GM23248 (cell line): ENCODE results near the gene DAAM1. TPM values are rescaled to one million over a fixed set of nuclear protein-coding genes. Genes with fewer than 3 reads are reported as not detected.

ENCODE experiments used
- DNase-seq: peaks from one replicate; pipeline ENCODE4 v3.0.0-alpha.2; 2015
- H2AFZ ChIP-seq: fragments of 200-600 bp; sonication (generic); 2 replicates; pipeline ENCODE4 v1.6.1; 2016; ENCODE audit warnings: antibody characterized with exemption
- H3F3A ChIP-seq: fragments of 200-600 bp; sonication (generic); 2 replicates; pipeline ENCODE4 v1.6.1; 2016; ENCODE audit warnings: mild to moderate bottlenecking, antibody characterized with exemption, mixed run types; ENCODE audit not compliant: insufficient read depth
- H3K27ac ChIP-seq: fragments of 200-600 bp; sonication (generic); 2 replicates; pipeline ENCODE4 v1.5.1; 2016; ENCODE audit warnings: mild to moderate bottlenecking
- H3K27me3 ChIP-seq: fragments of 200-600 bp; sonication (generic); replicated peaks from 2 replicates; pipeline ENCODE4 v1.6.1; 2016; ENCODE audit warnings: mild to moderate bottlenecking; ENCODE audit not compliant: insufficient read depth
- H3K36me3 ChIP-seq: fragments of 200-600 bp; sonication (generic); 2 replicates; pipeline ENCODE4 v1.6.1; 2016; ENCODE audit warnings: low read depth, mild to moderate bottlenecking
- H3K4me1 ChIP-seq: fragments of 200-600 bp; sonication (generic); 2 replicates; pipeline ENCODE4 v1.6.1; 2016; ENCODE audit warnings: mild to moderate bottlenecking; ENCODE audit not compliant: insufficient read depth
- H3K4me2 ChIP-seq: fragments of 200-600 bp; sonication (generic); one replicate; pipeline ENCODE4 v1.6.1; 2016; ENCODE audit warnings: mild to moderate bottlenecking; ENCODE audit not compliant: unreplicated experiment
- H3K4me3 ChIP-seq: fragments of 200-600 bp; sonication (generic); 2 replicates; pipeline ENCODE4 v1.5.1; 2016; ENCODE audit warnings: mild to moderate bottlenecking
- H3K79me2 ChIP-seq: fragments of 200-600 bp; sonication (generic); 2 replicates; pipeline ENCODE4 v1.6.1; 2016; ENCODE audit warnings: mild to moderate bottlenecking; ENCODE audit not compliant: insufficient read depth
- H3K9ac ChIP-seq: fragments of 200-600 bp; sonication (generic); 2 replicates; pipeline ENCODE4 v1.6.1; 2016; ENCODE audit warnings: mild to moderate bottlenecking
- H3K9me2 ChIP-seq: fragments of 200-600 bp; sonication (generic); 2 replicates; pipeline ENCODE4 v1.6.1; 2016; ENCODE audit warnings: mixed run types, mild to moderate bottlenecking, moderate library complexity; ENCODE audit not compliant: insufficient read depth
- H3K9me3 ChIP-seq: fragments of 200-600 bp; sonication (generic); one replicate; pipeline ENCODE4 v1.6.1; 2017; ENCODE audit warnings: low read depth
- H4K20me1 ChIP-seq: fragments of 200-600 bp; sonication (generic); 2 replicates; pipeline ENCODE4 v1.6.0; 2016; ENCODE audit not compliant: insufficient read depth
- EZH2 ChIP-seq: fragments of 200-600 bp; sonication (generic); IDR thresholded peaks from 2 replicates; pipeline ENCODE4 v1.6.1; 2018; ENCODE audit warnings: antibody characterized with exemption, mild to moderate bottlenecking; ENCODE audit not compliant: insufficient read depth, poor library complexity, severe bottlenecking
- EZH2phosphoT487 ChIP-seq: fragments of 200-600 bp; sonication (generic); IDR thresholded peaks from 2 replicates; pipeline ENCODE4 v1.6.1; 2018; ENCODE audit warnings: antibody characterized with exemption, moderate library complexity, mild to moderate bottlenecking, low read depth; ENCODE audit not compliant: insufficient read depth
- WGBS, 2 experiments: methylation state at CpG; one replicate each; pipeline ENCODE4 v1.1.6; 2015 to 2017; ENCODE audit warnings: low lambda C conversion rate in 2 of 2, low coverage in 1 of 2; ENCODE audit errors: missing lambda C conversion rate in 2 of 2; 5-methylcytosine and 5-hydroxymethylcytosine counted together
- in situ Hi-C: fragments of 300-500 bp; cut with MboI; formaldehyde crosslinking; loops from 2 replicates; pipeline ENCODE4 v1.15.0; 2020
- polyA plus RNA-seq: library from polyadenylated mRNA; unstranded; fragments of >200 nt; fragmentation: Nextera tagmentation; extraction: Ambion mirVana; gene quantifications from 2 replicates; pipeline ENCODE4 v1.2.1, GENCODE V29; 2016
- total RNA-seq: library from RNA; depleted of rRNA; stranded (reverse); fragments of >200 nt; shearing (Covaris generic); gene quantifications from 2 replicates; pipeline ENCODE4 v1.2.3, GENCODE V29; 2014

DAAM1 gene
- total and polyA plus RNA-seq, 2 experiments from 2014 or later, result 17.4 to 17.5 TPM

GRCh38 chr14:59184396-59184795 lies 4.1 kb upstream of the DAAM1 start:
- in situ Hi-C loops, result no loop called here
- Histone ChIP-seq H3K4me2 (no peak overlapping the region), H3K9me2 (no peaks in the 10 kb centered on the region), H2AFZ (0 out of 2 replicates have a peak overlapping the region, but pooled peaks have one; percentile 30), H3F3A (no peaks in the 10 kb centered on the region; the same call in 1 of the 2 replicates), H3K36me3 (no peaks in the 10 kb centered on the region), H3K9ac (no peak overlapping the region), H3K4me1 (0 out of 2 replicates have a peak, but pooled peaks cover 12% of the 10 kb centered on the region), H3K27ac (no peak overlapping the region), H3K4me3 (no peak overlapping the region), H3K9me3 (no peaks in the 10 kb centered on the region), H4K20me1 (no peaks in the 10 kb centered on the region), H3K27me3 (no peaks in the 10 kb centered on the region), H3K79me2 (no peaks in the 10 kb centered on the region)
- 65 to 66% methylated on average over 3 of the region's 3 CpGs for WGBS, 2 experiments
- TF ChIP-seq EZH2phosphoT487, result no peak
- DNase-seq, result peak; percentile 23

- no peak for DNase-seq
- no peaks in the 10 kb centered on the region for H4K20me1 ChIP-seq
Measured at GRCh38 chr14:59185676-59186075, 2.8 kb upstream of the DAAM1 start.

DNA sequence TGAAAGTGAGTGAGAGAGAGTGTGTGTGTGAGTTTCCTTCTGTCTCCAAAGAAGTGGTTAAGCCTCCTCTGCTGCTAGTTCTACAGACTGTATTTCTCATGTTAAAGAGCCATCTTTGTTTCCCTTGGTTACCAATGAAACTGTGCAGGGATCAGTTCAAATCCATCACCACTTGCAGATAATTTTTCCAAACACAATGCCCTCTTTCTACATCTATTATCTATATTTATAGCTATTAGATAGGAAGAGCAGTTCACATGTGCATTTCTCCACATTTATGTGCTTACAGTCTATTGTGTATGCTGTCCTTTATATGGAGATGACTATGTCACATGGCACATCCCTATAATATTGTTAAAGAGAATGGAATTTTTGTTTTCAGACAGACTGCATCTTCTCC lies 2.2 kb upstream of the DAAM1 start:
- Histone ChIP-seq H3K9me3 (no peaks in the 10 kb centered on the region), H3K9me2 (no peaks in the 10 kb centered on the region), H3K79me2 (peaks cover 12% of the 10 kb centered on the region), H3K4me3 (no peak overlapping the region), H3K27ac (no peak overlapping the region), H3K9ac (no peak overlapping the region), H3K36me3 (no peaks in the 10 kb centered on the region), H4K20me1 (no peaks in the 10 kb centered on the region), H2AFZ (no peak overlapping the region), H3K4me1 (peaks cover 20% of the 10 kb centered on the region), H3K27me3 (no peaks in the 10 kb centered on the region), H3K4me2 (no peak overlapping the region), H3F3A (peaks cover 10% of the 10 kb centered on the region)
- TF ChIP-seq EZH2phosphoT487 (no peak), EZH2 (no peak)
- in situ Hi-C loops, result no loop called here
- no peak for DNase-seq

More at GRCh38 chr14:59185676-59186075, 2.8 kb upstream of the DAAM1 start:
- in situ Hi-C loops, result no loop called here
- Histone ChIP-seq H3F3A (peaks cover 6% of the 10 kb centered on the region), H3K36me3 (no peaks in the 10 kb centered on the region), H3K27ac (no peak overlapping the region), H3K4me3 (no peak overlapping the region), H3K9ac (no peak overlapping the region), H3K79me2 (peaks cover 6% of the 10 kb centered on the region), H3K4me1 (peaks cover 16% of the 10 kb centered on the region), H3K9me3 (no peaks in the 10 kb centered on the region), H3K27me3 (no peaks in the 10 kb centered on the region), H3K4me2 (no peak overlapping the region), H3K9me2 (no peaks in the 10 kb centered on the region), H2AFZ (no peak overlapping the region)
- WGBS, 2 experiments, result 67 to 74% methylated on average over 2 of the region's 2 CpGs
- TF ChIP-seq EZH2phosphoT487, result no peak
- no peak for TF ChIP-seq EZH2

DNA sequence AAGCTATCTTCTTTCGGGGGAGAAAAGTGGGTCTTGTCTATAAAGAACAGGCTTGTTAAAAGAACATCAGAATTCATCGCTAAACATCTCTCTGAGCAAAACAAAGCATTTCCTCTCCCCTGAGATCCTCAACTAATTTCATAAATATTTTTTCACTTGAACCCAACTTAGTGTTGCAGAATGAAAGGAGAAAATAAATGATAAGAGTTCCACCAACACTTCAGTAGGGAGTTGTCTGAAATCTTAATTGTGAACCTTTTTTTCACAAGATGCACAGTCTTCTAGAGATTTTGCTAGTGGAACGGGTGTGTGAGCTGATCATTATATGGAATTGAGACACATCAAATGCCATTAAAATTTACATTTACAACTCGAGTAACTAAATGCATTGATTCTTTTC lies 1.3 kb upstream of the DAAM1 start:
- H3K36me3 ChIP-seq, result no peaks in the 10 kb centered on the region
- H3K9me2 ChIP-seq, result no peaks in the 10 kb centered on the region
- no peaks in the 10 kb centered on the region for H3K9me3 ChIP-seq
- no peak overlapping the region for H3K9ac ChIP-seq
- H3K4me2 ChIP-seq, result peak overlapping the region; percentile 94
- TF ChIP-seq EZH2phosphoT487 (no peak), EZH2 (no peak)
- no peak for DNase-seq
- H3K27me3 ChIP-seq, result no peaks in the 10 kb centered on the region
- peaks cover 20% of the 10 kb centered on the region for H3K79me2 ChIP-seq
- no peaks in the 10 kb centered on the region for H4K20me1 ChIP-seq
- no peak overlapping the region for H3K27ac ChIP-seq
- peaks cover 22% of the 10 kb centered on the region for H3K4me1 ChIP-seq
- peak overlapping the region; percentile 90 for H3K4me3 ChIP-seq
- 41% methylated on average over 4 of the region's 4 CpGs for WGBS, 2 experiments
- H2AFZ ChIP-seq, result peak overlapping the region; percentile 96
- in situ Hi-C loops, result no loop called here
- peaks cover 10% of the 10 kb centered on the region for H3F3A ChIP-seq

GRCh38 chr14:59187802-59188460 lies 536 bp upstream of the DAAM1 start:
- Histone ChIP-seq H3K27ac (peak overlapping the region; percentile 21; the same call in 1 of the 2 replicates), H3K9me2 (no peaks in the 10 kb centered on the region), H3K4me3 (peak overlapping the region; percentile 90), H3K9ac (peak overlapping the region; percentile 70), H3K9me3 (no peaks in the 10 kb centered on the region), H2AFZ (peak overlapping the region; percentile 96), H3K4me1 (peaks cover 24% of the 10 kb centered on the region), H3K36me3 (no peaks in the 10 kb centered on the region), H3K4me2 (peak overlapping the region; percentile 94), H3K79me2 (peaks cover 29% of the 10 kb centered on the region), H3F3A (peaks cover 10% of the 10 kb centered on the region), H4K20me1 (no peaks in the 10 kb centered on the region), H3K27me3 (no peaks in the 10 kb centered on the region)
- no peak for TF ChIP-seq EZH2phosphoT487
- in situ Hi-C loops, result no loop called here
- DNase-seq, result peak; percentile 50
- WGBS, 2 experiments, result 0 to 1% methylated on average over 43 of the region's 43 CpGs
